Measurements from ENCODE around the gene CFAP99.
"Not testable (repeated sequence)": the region's sequence is repeated elsewhere in the genome, so short reads cannot be mapped to it uniquely, and the experiment has no call there.

The CFAP99 gene

DNA sequence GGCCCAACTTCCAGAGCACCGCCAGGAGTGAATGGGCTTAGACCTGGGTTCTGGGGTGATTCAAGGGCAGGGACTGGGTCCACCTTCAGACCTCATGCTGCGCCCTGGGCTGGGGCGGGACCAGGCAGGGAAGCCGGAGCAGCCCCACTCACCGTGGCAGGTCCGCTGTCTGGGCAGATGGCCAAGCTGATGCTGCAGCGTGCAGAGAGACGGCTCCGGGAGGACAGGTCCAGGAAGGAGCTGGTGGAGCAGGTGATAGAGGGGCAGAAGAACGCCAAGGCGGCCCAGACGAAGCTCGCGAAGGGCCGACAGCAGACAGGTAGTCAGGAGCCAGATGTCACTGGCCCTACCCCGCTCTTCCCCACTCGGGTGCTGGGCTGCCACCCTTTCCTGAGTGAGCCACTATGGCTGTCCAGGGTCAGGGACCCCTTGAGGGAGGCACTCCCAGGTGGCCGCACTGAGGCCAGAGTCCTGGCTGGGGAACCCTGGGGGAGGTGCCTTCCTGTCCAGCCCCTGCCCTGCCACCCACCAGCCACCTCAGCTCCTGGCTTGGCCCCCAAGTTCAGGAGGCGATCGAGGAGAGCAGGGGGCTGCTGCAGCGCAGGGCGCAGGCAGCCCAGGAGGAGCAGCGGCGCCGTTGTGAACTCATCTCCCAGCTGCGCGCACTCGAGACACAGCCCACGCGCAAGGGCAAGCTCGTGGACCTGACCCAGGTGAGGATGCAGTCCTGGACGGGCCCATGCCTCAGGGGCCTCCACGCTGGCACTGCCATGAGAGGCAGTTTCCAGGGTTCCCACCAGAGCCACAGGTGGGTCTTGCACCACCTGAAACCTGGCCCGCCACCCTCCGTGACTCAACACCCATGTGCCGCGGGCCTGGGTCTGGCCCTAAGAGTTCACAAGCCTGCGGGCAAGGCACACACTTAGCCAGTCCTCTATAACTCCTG, 40.1 kb downstream of the CFAP99 start:
- no peak for TF ChIP-seq YY1 (IDR thresholded peaks at IDR 0.05; ENCODE audit: insufficient read depth, insufficient read length)
- DNase-seq (ENCODE audit: low read depth, low spot score) = no peak

DNA sequence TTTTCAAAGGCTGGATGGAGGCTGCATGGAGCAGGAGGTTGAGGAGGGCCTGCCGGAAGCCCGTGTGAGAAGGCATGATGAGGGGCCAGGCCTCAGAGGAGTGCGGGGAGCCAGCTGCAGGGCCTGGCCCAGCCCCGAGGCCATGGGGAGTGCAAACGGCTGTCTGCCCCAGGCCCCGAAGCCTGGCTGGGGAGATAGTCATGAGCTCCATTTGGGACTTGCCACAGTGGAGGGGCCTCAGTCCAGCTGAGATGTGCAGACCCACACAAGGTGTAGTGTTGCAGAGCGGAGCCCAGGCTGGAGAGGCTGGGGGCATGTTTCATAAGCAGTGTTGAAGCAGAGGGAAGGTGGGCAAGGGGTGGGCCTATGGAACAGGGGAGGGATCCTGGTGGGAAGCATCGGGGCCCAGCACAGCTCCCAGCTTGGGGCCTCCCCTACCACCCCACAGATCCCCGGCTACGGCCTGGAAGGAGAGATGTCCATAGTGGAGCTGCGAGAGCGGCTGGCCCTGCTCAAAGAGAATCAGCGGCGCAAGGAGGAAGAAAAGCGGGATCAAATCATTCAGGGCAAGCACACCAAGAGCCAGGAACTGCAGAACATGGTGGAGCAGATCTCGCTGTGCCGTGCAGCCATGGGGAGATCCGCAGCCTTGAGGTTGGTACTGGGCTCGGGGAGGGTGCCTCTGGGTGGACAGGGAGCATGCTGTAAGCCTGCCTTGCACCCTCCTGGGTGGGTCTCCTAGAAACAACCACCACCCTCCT, 41.0 kb downstream of the CFAP99 start:
- Histone ChIP-seq H3K36me3 (ENCODE audit: insufficient read depth, insufficient read length, low read length) (peaks cover 2% of the 10 kb centered on the region), H3K9me3 (ENCODE audit: insufficient read depth, low read length) (no peaks in the 10 kb centered on the region), H3K4me1 (ENCODE audit: insufficient read depth, insufficient read length) (peaks cover 16% of the 10 kb centered on the region), H3K27me3 (ENCODE audit: insufficient read depth, insufficient read length) (peaks cover 25% of the 10 kb centered on the region), H3K9ac (ENCODE audit: insufficient read length, low read depth) (no peak overlapping the region), H3K4me3 (ENCODE audit: insufficient read length, low read depth) (no peak overlapping the region)
- no peak for DNase-seq (ENCODE audit: low read depth, low spot score)
- TF ChIP-seq SUZ12 (IDR thresholded peaks at IDR 0.05; ENCODE audit: extremely low read depth, insufficient read depth, insufficient read length) = no peak
- no peak for TF ChIP-seq ZNF274 (IDR thresholded peaks at IDR 0.05; ENCODE audit: low read depth, low read length)
- TF ChIP-seq YY1 (IDR thresholded peaks at IDR 0.05; ENCODE audit: insufficient read depth, insufficient read length) = no peak

More for the DNA sequence above, 40.1 kb downstream of the CFAP99 start:
- Histone ChIP-seq H3K4me3 (ENCODE audit: insufficient read length, low read depth) (no peak overlapping the region), H3K27me3 (ENCODE audit: insufficient read depth, insufficient read length) (peaks cover 21% of the 10 kb centered on the region), H3K9ac (ENCODE audit: insufficient read length, low read depth) (no peak overlapping the region), H3K4me1 (ENCODE audit: insufficient read depth, insufficient read length) (peaks cover 16% of the 10 kb centered on the region), H3K9me3 (ENCODE audit: insufficient read depth, low read length) (no peaks in the 10 kb centered on the region), H3K36me3 (ENCODE audit: insufficient read depth, insufficient read length, low read length) (no peaks in the 10 kb centered on the region)

DNA sequence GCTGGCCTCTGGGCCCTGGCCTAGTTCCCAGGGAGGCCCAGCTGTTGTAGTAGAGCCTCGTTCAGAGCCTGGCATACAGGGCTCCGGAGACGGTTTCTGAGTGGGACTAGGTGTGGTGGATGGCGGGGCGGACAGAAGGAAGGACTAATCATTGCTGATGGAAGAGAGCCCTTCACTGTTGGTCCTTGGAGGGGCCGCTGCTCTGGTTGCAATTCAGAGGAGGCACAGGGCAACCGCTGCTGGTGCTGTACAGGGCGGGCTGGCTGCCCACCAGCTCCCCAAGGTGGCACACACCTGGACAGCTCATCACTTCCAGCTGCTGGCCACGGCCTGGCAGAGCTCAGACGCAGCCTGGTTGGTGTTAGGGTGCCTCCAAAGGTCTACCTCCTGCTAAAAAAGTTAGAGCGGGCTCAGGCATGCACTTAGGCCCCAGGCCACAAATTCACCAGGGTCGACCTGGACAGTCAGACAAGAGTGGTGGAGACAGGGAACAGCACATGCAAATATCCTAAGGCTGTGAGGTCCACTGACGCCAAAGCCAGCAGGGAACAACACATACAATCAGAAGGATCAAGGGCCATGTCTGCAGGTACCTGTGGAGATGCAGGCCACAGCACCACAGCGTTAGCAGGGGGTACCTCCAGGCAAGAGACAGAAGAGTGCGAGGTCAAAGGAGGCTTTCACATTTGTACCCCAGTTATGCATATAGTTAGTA, 42.6 kb downstream of the CFAP99 start:
- peaks cover 11% of the 10 kb centered on the region for H3K36me3 ChIP-seq (ENCODE audit: insufficient read depth, insufficient read length, low read length)
- peaks cover 25% of the 10 kb centered on the region for H3K27me3 ChIP-seq (ENCODE audit: insufficient read depth, insufficient read length)
- no peaks in the 10 kb centered on the region for H3K9me3 ChIP-seq (ENCODE audit: insufficient read depth, low read length)
- H3K4me1 ChIP-seq (ENCODE audit: insufficient read depth, insufficient read length) = peaks cover 16% of the 10 kb centered on the region
- TF ChIP-seq ZNF274 (IDR thresholded peaks at IDR 0.05; ENCODE audit: low read depth, low read length) = no peak
- no peak for TF ChIP-seq YY1 (IDR thresholded peaks at IDR 0.05; ENCODE audit: insufficient read depth, insufficient read length)
- TF ChIP-seq SUZ12 (IDR thresholded peaks at IDR 0.05; ENCODE audit: extremely low read depth, insufficient read depth, insufficient read length) = no peak
- no peak overlapping the region for H3K9ac ChIP-seq (ENCODE audit: insufficient read length, low read depth)
- H3K4me3 ChIP-seq (ENCODE audit: insufficient read length, low read depth) = no peak overlapping the region
- DNase-seq (ENCODE audit: low read depth, low spot score) = no peak

DNA sequence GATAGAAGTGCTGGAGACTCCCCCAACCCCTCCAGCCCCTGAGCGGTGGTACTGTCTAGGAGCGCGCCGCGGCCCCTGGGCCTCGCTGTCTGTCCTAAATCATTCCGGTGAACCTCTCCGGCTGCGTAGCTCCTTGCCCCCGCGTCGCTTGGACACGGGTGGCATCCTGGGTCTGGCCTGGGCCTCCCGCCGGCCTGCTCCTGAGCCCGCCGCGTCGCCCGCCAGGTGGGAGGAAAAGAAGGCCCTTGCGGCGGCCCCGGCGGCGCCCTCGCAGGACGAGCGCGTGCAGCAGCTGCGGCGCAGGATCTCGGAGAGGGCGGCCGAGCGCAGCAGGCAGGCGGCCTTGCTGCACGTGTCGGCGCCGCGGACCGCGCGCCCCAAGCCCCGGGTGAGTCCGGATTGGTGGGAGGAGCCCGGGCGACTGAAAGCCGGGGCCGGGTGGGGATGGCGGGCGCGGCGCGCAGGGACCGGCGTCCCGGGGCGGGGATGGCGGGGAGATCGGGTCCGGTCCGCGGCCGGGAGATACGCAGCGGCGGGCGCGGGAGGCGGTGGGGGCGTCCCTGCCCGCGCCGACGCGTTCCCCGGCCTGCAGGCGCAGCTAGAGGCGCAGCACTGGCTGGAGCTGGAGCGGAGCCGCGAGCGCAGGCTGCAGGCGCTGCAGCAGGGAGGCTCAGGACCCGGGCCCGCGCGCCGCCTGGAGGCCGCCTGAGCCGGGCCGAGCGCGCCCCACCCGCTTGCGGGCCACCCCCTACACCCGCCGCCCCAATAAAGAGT, 43.6 kb downstream of the CFAP99 start:
- Histone ChIP-seq H3K4me1 (ENCODE audit: insufficient read depth, insufficient read length) (peaks cover 13% of the 10 kb centered on the region), H3K27me3 (ENCODE audit: insufficient read depth, insufficient read length) (peaks cover 25% of the 10 kb centered on the region), H3K36me3 (ENCODE audit: insufficient read depth, insufficient read length, low read length) (peaks cover 16% of the 10 kb centered on the region), H3K9ac (ENCODE audit: insufficient read length, low read depth) (peak overlapping the region; percentile 83), H3K9me3 (ENCODE audit: insufficient read depth, low read length) (no peaks in the 10 kb centered on the region), H3K4me3 (ENCODE audit: insufficient read length, low read depth) (peak overlapping the region; percentile 51)
- TF ChIP-seq ZNF274 (IDR thresholded peaks at IDR 0.05; ENCODE audit: low read depth, low read length) (no peak), YY1 (IDR thresholded peaks at IDR 0.05; ENCODE audit: insufficient read depth, insufficient read length) (no peak), SUZ12 (IDR thresholded peaks at IDR 0.05; ENCODE audit: extremely low read depth, insufficient read depth, insufficient read length) (no peak)
- DNase-seq (ENCODE audit: low read depth, low spot score) = peak; percentile 50

DNA sequence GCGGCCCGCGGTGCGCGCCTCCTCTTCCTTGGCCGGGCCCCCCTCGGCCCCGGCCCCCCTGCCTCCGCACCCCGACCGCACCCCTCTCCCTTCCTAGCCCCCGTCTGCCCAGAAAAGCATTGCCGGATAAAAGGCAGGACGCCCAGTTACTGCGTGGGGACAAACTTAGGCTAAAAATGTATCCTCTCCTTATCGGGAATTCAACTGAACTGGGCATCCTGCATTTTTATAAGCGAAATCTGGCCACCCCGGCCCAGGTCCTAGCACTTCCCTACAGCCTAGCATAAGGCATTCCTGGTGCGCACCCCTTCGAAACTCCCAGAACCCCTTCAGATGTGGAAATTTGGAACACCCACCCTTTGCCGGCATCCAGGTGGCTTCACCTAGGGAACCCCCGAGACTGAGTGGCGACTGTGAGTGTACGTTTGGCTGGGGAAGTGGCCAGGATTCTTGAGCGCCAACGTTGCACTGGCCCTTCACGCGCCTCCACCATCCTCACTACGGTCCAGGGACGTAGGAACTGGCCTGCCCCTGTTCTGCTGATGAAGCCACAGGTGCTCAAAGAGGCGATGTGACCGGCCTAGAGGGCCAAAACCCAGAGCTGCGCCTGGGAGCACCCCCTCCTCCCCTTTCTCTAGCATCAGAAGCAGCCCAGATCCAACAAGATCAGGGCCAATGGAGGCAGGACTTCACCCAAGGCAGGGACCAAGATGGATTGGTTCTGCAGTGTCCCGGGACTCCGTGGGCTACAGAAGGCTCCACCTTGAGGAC, 44.4 kb downstream of the CFAP99 start:
- Histone ChIP-seq H3K36me3 (ENCODE audit: insufficient read depth, insufficient read length, low read length) (peaks cover 16% of the 10 kb centered on the region), H3K9ac (ENCODE audit: insufficient read length, low read depth) (peak overlapping the region; percentile 83), H3K27me3 (ENCODE audit: insufficient read depth, insufficient read length) (peaks cover 25% of the 10 kb centered on the region), H3K9me3 (ENCODE audit: insufficient read depth, low read length) (no peaks in the 10 kb centered on the region), H3K4me3 (ENCODE audit: insufficient read length, low read depth) (no peak overlapping the region), H3K4me1 (ENCODE audit: insufficient read depth, insufficient read length) (peaks cover 13% of the 10 kb centered on the region)
- DNase-seq (ENCODE audit: low read depth, low spot score) = no peak
- TF ChIP-seq YY1 (IDR thresholded peaks at IDR 0.05; ENCODE audit: insufficient read depth, insufficient read length) (no peak), ZNF274 (IDR thresholded peaks at IDR 0.05; ENCODE audit: low read depth, low read length) (no peak), SUZ12 (IDR thresholded peaks at IDR 0.05; ENCODE audit: extremely low read depth, insufficient read depth, insufficient read length) (no peak)

DNA sequence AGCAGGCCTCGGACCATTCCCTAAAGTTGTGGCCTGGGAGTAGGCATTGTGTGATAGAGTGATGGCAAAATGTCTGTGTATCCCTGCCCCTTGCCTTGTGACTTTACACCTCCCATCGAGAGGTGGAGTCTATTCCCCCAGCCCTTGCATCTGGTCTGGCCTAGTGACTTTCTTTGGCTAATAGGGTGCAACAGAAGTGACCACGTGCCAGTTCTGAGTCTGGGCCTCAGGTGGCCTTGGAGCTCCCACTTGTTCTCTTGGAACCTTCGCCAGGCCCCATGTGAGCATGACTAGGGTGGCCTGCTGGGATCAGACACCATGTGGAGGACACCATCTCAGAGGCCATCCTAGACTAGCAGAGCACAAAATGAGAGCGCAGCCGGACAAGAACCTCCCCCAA, 46.3 kb downstream of the CFAP99 start:
- peaks cover 11% of the 10 kb centered on the region for H3K4me1 ChIP-seq (ENCODE audit: insufficient read depth, insufficient read length)
- peaks cover 25% of the 10 kb centered on the region for H3K27me3 ChIP-seq (ENCODE audit: insufficient read depth, insufficient read length)
- DNase-seq (ENCODE audit: low read depth, low spot score) = no peak
- no peak overlapping the region for H3K9ac ChIP-seq (ENCODE audit: insufficient read length, low read depth)
- peaks cover 19% of the 10 kb centered on the region for H3K36me3 ChIP-seq (ENCODE audit: insufficient read depth, insufficient read length, low read length)
- H3K4me3 ChIP-seq (ENCODE audit: insufficient read length, low read depth) = no peak overlapping the region
- no peaks in the 10 kb centered on the region for H3K9me3 ChIP-seq (ENCODE audit: insufficient read depth, low read length)
- TF ChIP-seq YY1 (IDR thresholded peaks at IDR 0.05; ENCODE audit: insufficient read depth, insufficient read length) (no peak), ZNF274 (IDR thresholded peaks at IDR 0.05; ENCODE audit: low read depth, low read length) (no peak), SUZ12 (IDR thresholded peaks at IDR 0.05; ENCODE audit: extremely low read depth, insufficient read depth, insufficient read length) (no peak)

DNA sequence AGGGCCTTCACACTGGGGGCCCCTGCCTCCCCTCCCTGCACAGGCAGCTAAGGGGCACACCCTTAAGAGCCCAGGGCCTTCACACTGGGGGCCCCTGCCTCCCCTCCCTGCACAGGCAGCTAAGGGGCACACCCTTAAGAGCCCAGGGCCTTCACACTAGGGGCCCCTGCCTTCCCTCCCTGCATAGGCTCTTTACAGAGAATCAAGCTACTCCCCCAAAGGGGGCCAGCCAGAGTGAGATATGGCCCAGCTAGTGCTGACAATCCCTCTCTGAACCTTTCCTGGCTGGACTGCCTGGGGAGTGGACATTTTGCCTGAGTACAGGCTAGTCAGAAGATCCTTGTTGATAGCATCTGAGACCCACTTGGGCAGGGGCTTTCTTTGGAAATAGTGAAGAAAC, 46.8 kb downstream of the CFAP99 start:
- peaks cover 22% of the 10 kb centered on the region for H3K27me3 ChIP-seq (ENCODE audit: insufficient read depth, insufficient read length)
- peaks cover 11% of the 10 kb centered on the region for H3K4me1 ChIP-seq (ENCODE audit: insufficient read depth, insufficient read length)
- H3K9ac ChIP-seq (ENCODE audit: insufficient read length, low read depth); DNase-seq (ENCODE audit: low read depth, low spot score); H3K9me3 ChIP-seq (ENCODE audit: insufficient read depth, low read length); H3K4me3 ChIP-seq (ENCODE audit: insufficient read length, low read depth): not testable (repeated sequence)
- peaks cover 23% of the 10 kb centered on the region for H3K36me3 ChIP-seq (ENCODE audit: insufficient read depth, insufficient read length, low read length)

Measured in NT2/D1 (cell line).